Measurements from ENCODE around the gene AKTIP. TPM values are rescaled to one million over a fixed set of nuclear protein-coding genes. Genes with fewer than 3 reads are reported as not detected.
"Not testable (repeated sequence)": the region's sequence is repeated elsewhere in the genome, so short reads cannot be mapped to it uniquely, and the experiment has no call there.

Gene AKTIP
- total RNA-seq, 2 donors from 2014 or later = 27.1 to 30.2 TPM

GRCh38 chr16:53541326-53541725 lies 38.3 kb upstream of the AKTIP start:
- DNase-seq = no peak
- intact Hi-C loops (cut with DNase I) = no loop called here
- no peak overlapping the region for H3K27ac ChIP-seq
- no peaks in the 10 kb centered on the region for H3K4me1 ChIP-seq
- no peak overlapping the region for H3K4me3 ChIP-seq
- no peak overlapping the region for H3K9ac ChIP-seq (ENCODE audit: low read depth in 2 of 2, low read length in 2 of 2)
- no peaks in the 10 kb centered on the region for H3K9me3 ChIP-seq
- H3K27me3 ChIP-seq = no peaks in the 10 kb centered on the region
- H3K36me3 ChIP-seq = no peaks in the 10 kb centered on the region
- TF ChIP-seq CTCF (IDR thresholded peaks at IDR 0.05) = no peak

GRCh38 chr16:53539759-53540718 lies 37.0 kb upstream of the AKTIP start:
- H3K9me3 ChIP-seq; H3K27ac ChIP-seq; H3K9ac ChIP-seq (ENCODE audit: low read depth in 2 of 2, low read length in 2 of 2); H3K36me3 ChIP-seq; DNase-seq; H3K4me1 ChIP-seq; H3K27me3 ChIP-seq; intact Hi-C loops (cut with DNase I); H3K4me3 ChIP-seq: not testable (repeated sequence)

- intact Hi-C loops (cut with DNase I); H3K4me1 ChIP-seq; H3K27ac ChIP-seq; H3K4me3 ChIP-seq; H3K36me3 ChIP-seq; H3K9me3 ChIP-seq; H3K27me3 ChIP-seq; DNase-seq; H3K9ac ChIP-seq (ENCODE audit: low read depth in 2 of 2, low read length in 2 of 2): not testable (repeated sequence)
Observed at GRCh38 chr16:53539346-53539745, 36.3 kb upstream of the AKTIP start.

GRCh38 chr16:53537626-53538025 lies 34.6 kb upstream of the AKTIP start:
- H3K4me3 ChIP-seq = no peak overlapping the region
- H3K27me3 ChIP-seq = no peaks in the 10 kb centered on the region
- no peaks in the 10 kb centered on the region for H3K36me3 ChIP-seq
- no peak for DNase-seq
- no peak for TF ChIP-seq CTCF (IDR thresholded peaks at IDR 0.05)
- no peaks in the 10 kb centered on the region for H3K4me1 ChIP-seq
- H3K9me3 ChIP-seq = no peaks in the 10 kb centered on the region
- intact Hi-C loops (cut with DNase I) = no loop called here
- H3K27ac ChIP-seq = no peak overlapping the region
- no peak overlapping the region for H3K9ac ChIP-seq (ENCODE audit: low read depth in 2 of 2, low read length in 2 of 2)

- H3K27me3 ChIP-seq = no peaks in the 10 kb centered on the region
- no peaks in the 10 kb centered on the region for H3K9me3 ChIP-seq
- H3K4me3 ChIP-seq = no peak overlapping the region
- no peaks in the 10 kb centered on the region for H3K4me1 ChIP-seq
- no peak for DNase-seq
- H3K36me3 ChIP-seq = no peaks in the 10 kb centered on the region
- no peak overlapping the region for H3K9ac ChIP-seq (ENCODE audit: low read depth in 2 of 2, low read length in 2 of 2)
- intact Hi-C loops (cut with DNase I) = no loop called here
- no peak overlapping the region for H3K27ac ChIP-seq
- no peak for TF ChIP-seq CTCF (IDR thresholded peaks at IDR 0.05)
Observed at GRCh38 chr16:53534206-53534605, 31.2 kb upstream of the AKTIP start.

GRCh38 chr16:53530741-53531140 lies 27.7 kb upstream of the AKTIP start:
- DNase-seq = no peak
- Histone ChIP-seq H3K9ac (ENCODE audit: low read depth in 2 of 2, low read length in 2 of 2) (no peak overlapping the region), H3K9me3 (no peaks in the 10 kb centered on the region), H3K27me3 (no peaks in the 10 kb centered on the region), H3K27ac (no peak overlapping the region), H3K36me3 (no peaks in the 10 kb centered on the region), H3K4me1 (no peaks in the 10 kb centered on the region), H3K4me3 (no peak overlapping the region)
- no peak for TF ChIP-seq CTCF (IDR thresholded peaks at IDR 0.05)
- intact Hi-C loops (cut with DNase I) = no loop called here

All from colonic mucosa (tissue), 4 donors.